HG03457 (cell line): ENCODE results near the gene KCNK10.

ENCODE experiments used
- ATAC-seq: cut with Tn5 transposase; IDR thresholded peaks from one replicate; pipeline ENCODE4 v1.9.1; 2021; ENCODE audit warnings: moderate number of reproducible peaks; ENCODE audit not compliant: unreplicated experiment

KCNK10 gene

GRCh38 chr14:88233915-88234314, 89.2 kb downstream of the KCNK10 start:
- ATAC-seq: no peak

GRCh38 chr14:88232771-88233170, 90.3 kb downstream of the KCNK10 start:
- ATAC-seq: no peak

- no peak for ATAC-seq
Measured at GRCh38 chr14:88231603-88232002, 91.5 kb downstream of the KCNK10 start.

GRCh38 chr14:88229428-88229827, 93.6 kb downstream of the KCNK10 start:
- no peak for ATAC-seq

- no peak for ATAC-seq
Measured at GRCh38 chr14:88228522-88229236, 94.4 kb downstream of the KCNK10 start.

GRCh38 chr14:88227693-88228092, 95.4 kb downstream of the KCNK10 start:
- no peak for ATAC-seq

GRCh38 chr14:88225721-88226120, 97.3 kb downstream of the KCNK10 start:
- ATAC-seq: no peak

- no peak for ATAC-seq
Measured at GRCh38 chr14:88218119-88218915, 104.8 kb downstream of the KCNK10 start.

- no peak for ATAC-seq
Measured at GRCh38 chr14:88212691-88213090, 110.4 kb downstream of the KCNK10 start.

GRCh38 chr14:88210426-88210825, 112.6 kb downstream of the KCNK10 start:
- no peak for ATAC-seq

- ATAC-seq: no peak
Measured at GRCh38 chr14:88209273-88209672, 113.8 kb downstream of the KCNK10 start.

GRCh38 chr14:88208858-88209257, 114.2 kb downstream of the KCNK10 start:
- ATAC-seq: no peak

GRCh38 chr14:88204221-88204620, 118.8 kb downstream of the KCNK10 start:
- no peak for ATAC-seq

- ATAC-seq: no peak
Measured at GRCh38 chr14:88203291-88203690, 119.8 kb downstream of the KCNK10 start.

GRCh38 chr14:88202286-88202685, 120.8 kb downstream of the KCNK10 start:
- ATAC-seq: no peak

GRCh38 chr14:88201851-88202250, 121.2 kb downstream of the KCNK10 start:
- ATAC-seq: no peak

- no peak for ATAC-seq
Measured at GRCh38 chr14:88199882-88200281, 123.2 kb downstream of the KCNK10 start.

- ATAC-seq: no peak
Measured at GRCh38 chr14:88198446-88198845, 124.6 kb downstream of the KCNK10 start.

- ATAC-seq: no peak
Measured at GRCh38 chr14:88196925-88197324, 126.1 kb downstream of the KCNK10 start.

GRCh38 chr14:88196116-88196890, 126.8 kb downstream of the KCNK10 start:
- ATAC-seq: no peak

GRCh38 chr14:88195676-88196075, 127.4 kb downstream of the KCNK10 start:
- ATAC-seq: no peak

GRCh38 chr14:88194531-88194930, 128.5 kb downstream of the KCNK10 start:
- ATAC-seq: no peak
